Suppressor macrophage treated with lipopolysaccharide for 4 hours (primary cell): ENCODE data around the gene COL12A1.
"Not testable (repeated sequence)": the region's sequence is repeated elsewhere in the genome, so short reads cannot be mapped to it uniquely, and the experiment has no call there.

ENCODE experiments used
- DNase-seq: peaks from one replicate; pipeline ENCODE4 v3.0.0-alpha.2; 2020

The COL12A1 gene

DNA sequence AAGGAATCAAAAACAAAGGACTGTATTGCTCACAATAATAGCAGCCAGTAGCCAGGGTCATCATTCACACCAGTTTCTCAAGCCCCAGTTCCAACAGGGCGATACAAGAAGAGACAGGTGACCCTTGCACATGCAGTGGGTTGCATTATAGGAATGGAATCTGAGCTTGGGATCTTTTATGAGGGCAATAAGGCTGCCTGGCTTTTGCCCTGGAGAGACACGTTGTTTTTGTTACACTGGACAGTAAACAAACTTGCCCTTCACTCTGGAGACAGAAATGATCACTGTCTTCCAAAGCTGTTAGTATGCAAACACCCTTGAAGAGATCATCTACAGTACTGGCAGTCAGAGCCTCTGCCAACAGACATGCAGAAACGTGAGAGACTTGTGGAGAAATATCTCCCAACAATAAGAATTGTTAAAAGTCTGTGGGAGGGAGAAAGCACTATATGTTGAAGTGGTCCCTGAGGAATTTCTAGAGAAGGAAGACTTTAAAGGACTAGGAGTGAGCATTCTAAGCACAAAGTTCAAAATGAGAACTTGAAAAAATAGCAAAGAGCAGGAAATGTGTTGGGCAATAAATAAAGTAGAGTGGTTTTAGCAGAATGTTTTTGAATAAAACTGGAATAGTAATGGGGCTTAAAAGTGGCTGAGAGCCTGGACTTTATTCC is 6.2 kb upstream of the COL12A1 start:
- no peak for DNase-seq

DNA sequence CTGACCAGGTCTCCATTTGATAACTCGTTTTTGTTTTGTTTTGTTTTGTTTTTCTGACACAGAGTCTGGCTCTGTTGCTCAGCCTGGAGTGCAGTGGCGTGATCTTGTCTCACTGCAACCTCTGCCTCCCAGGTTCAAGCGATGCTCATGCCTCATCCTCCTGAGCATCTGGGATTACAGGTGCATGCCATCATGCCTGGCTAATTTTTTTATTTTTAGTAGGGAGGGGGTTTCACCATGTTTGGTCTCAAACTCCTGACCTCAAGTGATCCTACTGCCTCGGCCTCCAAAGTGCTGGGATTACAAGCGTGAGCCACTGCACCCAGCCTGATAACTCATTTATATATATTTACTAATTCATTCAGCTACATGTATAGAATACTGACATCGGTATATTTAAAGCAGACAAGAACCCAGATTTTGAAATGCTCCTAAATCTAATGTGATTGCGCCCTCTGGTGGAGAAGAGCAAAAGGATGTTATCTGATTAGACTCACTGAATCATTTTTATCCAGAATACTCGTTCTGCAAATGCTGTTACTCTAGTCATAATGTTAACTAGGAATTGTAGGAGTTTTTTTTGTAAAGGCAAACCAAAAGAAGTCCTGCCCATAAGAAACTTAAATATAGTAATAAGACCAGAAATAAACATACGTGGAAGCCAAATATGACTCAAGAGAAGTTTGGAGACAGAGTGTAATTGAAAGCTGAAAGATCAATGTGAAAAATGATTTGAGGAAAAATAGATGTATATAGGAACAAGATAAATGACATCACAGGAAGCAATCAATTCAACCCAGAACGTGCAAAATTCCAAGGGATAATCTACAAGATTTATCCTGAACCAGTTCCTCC is 5.3 kb upstream of the COL12A1 start:
- DNase-seq = peak; percentile 85

DNA sequence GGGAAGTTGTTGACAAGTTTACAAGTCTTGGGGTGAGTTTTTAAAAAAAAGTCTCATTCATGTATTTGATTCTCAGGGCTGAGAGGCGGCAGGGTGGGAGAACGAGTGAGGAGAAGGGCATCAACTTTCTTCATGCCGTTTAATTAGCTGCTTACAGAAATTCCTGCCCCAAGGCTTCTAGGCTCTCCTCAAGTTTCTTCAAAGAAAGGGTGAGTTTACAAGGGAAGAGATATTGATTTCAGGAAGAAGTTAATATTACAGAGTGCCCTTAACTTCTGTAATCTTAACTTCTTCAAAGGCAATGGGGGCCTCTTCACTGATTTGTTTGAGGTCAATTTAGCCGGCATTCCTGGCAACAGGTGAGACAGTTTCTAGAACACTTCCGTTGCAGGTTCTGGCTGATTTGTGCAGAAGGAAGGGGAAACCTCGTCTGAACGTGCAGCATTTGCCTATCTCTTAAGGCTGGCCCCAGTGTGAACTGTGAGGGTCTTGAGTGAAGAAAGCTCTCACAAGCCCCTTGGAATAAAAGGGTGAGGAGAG is 3.4 kb upstream of the COL12A1 start:
- no peak for DNase-seq

DNA sequence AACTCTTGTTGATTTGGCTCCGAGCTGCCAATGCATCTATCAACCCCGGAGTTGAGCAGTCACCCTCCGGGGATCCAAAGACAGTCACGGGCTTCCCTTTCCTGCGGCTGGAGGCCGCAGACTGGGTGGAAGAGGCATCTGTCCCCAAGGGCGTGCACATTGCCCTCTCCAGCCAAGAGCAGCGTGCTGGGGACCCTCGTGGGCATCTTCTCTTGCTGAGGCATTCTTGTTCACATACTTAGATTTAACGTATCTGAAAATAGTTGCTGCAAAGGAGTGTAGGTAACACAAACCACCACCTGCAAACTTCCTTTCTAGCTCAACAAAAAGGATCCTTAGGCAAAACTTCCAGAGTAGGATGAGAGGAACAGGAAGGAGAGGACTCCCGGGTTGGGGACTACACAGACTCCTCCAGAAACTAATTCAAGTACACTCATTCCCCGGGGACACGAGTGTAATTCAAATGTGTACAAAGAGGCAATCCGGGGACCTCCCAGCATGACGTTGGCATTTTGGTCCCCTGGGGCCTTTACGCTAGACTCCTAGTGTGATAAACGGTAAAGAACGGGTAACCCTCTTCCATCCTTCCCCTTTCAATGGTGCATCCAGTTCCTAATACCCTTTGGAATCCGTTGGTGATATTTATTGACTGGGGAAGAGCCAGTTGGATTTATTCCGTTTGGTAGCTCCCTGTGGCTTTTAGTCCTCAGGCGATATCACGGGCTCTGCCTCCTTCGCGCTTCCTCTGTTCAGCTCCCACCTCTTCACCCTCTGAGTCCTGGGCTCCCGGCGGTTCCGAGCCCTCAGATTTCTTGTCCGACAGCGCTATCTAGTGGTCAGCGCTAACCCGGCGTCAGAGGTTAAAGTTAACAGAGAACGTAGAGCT is 2.7 kb upstream of the COL12A1 start:
- DNase-seq = peak; percentile 87

DNA sequence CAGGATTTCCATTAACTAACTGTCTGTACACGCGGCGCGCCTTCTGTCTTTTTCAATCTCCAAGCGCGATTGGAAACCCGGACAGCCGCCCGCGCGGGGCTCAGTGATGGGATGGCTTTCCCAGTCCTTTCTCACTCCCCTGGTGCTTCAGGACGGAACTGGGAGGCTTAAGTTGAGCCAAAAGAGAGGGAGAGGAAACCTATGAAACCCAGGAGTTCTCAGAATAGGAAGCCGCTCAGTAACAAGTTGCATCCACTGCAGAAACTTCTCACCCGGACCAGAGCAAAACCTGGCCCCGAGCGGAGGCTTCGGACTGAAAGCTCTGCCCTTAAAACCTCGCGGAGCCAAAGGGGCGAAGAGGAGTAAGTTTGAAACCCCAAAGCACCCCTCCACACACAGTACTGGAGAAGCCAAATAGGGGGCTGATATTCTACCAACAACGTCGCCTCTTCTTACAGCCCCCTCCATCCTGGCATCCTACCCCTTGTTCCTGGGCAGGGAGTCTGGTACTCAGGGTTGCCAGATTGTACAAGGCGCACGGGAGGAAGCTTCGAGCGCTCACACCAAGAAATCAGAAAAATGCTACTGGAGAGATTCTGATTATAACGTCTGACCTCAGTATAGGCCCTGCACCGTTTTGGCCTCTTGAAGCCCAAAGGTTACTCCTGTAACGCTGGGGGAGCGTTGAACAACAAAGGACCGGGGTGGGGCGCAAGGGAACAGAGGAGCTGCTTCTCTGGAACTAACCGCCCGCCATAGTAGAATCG is 906 bp upstream of the COL12A1 start:
- DNase-seq = no peak

DNA sequence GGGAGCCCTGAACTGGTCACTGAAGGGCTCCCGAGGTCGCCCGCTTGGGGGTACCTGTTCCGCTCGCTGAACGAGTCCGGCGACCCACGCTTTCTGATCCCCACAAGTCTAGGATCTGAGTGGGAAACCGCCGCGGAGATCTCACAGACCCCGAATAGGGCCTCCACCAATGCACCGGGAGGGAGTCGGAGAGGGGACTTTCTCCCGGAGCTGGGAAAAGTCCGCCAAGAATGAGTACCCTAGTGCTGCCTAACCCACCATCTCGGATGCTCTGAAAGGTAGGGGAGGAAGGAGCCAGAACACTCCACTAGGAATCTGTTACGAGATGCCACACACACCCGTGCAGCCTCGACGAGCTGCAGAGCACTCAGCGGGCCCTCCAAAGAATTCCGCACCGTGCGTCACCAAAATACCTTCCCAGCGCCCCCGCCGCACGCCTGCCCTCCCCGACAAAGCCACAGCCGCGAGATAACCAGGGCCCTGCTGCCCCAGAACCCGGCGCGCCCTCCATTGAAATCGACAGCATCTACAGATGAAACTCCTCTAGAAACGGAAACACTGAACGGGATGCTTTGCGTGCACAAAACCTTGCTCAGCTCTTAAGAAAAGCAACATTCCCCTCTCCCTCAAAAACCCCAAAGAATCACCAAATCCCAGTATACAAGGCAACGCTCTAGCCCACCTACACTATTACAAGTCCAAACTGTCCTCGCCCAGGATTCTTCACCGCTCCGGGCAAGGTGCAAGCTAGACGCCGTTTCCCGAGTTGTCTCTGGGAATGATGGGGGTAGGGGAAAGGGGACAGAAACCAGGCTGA is 686 bp downstream of the COL12A1 start:
- no peak for DNase-seq

DNA sequence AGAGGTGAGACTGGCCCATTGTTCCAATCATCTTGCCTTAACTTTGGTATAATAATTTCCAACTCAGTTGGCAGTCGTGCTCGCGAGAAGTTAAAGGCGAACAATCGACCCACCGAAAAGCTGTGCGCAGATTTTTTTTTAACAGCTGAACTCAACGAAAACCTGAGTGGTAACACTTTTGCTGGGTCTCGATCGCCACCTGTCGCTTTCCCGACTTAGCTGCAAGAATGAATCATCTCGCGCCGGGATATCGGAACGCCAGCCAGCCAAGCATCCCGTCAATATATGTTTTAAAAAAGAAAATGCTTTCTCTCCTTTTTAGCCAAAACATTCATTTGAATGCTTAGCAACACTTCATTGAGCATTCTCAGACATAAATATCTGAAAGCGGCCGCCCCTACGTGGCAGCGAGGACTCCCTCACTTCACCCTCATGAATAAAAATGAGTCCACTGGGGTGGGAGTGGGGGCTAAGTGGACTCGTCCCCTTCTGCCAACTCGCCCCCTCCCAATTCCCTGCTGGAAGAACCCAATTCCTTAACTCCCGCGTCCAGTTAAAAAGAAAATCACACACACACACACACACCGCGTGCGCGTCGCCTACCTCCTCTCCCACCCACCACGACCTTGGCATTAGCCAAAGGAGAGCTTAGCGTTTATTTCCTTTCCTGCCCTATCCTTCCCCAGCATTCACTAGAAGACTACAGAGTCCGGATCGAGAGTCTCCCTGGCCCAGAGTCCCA is 1.5 kb downstream of the COL12A1 start:
- peak; percentile 35 for DNase-seq

DNA sequence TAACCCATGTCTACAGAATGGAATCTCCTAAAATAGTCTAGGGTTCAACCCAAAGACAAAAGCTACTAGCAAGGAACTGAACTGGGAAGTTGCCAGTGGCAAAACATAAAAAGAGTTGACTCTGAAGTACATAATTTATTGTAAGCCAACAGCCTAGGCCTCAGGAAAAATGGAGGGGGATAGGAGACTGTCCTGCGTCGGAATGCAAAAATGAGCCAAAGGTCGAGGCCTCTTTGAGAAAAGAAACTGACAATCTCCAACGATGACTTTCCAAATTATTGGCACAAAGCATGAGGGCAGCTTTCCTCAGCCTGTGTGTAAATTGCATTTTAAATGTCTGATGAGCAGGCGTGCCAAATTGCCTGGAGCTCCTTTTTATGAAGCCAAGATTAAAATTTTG is 2.1 kb downstream of the COL12A1 start:
- no peak for DNase-seq

DNA sequence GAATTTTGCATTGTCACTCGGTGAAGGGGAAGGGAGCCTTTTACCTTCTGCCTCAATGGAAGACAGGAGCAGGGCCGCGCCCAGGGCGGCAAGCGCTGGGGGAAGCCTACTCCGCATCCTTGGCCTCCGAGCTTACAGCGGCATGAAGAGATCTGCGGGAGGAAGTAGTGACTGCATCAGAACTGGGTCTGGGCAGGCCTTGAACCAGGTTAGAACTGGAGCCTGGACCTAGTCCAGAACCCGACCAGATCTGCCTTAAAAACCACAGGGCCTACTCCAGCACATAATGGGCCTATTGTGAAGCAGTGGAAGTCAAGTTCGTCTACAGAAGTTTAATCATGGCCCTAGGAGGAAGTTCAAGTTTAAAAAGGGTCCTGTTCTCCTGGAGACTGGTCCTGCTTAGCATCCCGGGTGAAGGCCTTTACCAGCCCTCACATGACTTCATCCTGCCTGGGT is 3.1 kb downstream of the COL12A1 start:
- DNase-seq = no peak

DNA sequence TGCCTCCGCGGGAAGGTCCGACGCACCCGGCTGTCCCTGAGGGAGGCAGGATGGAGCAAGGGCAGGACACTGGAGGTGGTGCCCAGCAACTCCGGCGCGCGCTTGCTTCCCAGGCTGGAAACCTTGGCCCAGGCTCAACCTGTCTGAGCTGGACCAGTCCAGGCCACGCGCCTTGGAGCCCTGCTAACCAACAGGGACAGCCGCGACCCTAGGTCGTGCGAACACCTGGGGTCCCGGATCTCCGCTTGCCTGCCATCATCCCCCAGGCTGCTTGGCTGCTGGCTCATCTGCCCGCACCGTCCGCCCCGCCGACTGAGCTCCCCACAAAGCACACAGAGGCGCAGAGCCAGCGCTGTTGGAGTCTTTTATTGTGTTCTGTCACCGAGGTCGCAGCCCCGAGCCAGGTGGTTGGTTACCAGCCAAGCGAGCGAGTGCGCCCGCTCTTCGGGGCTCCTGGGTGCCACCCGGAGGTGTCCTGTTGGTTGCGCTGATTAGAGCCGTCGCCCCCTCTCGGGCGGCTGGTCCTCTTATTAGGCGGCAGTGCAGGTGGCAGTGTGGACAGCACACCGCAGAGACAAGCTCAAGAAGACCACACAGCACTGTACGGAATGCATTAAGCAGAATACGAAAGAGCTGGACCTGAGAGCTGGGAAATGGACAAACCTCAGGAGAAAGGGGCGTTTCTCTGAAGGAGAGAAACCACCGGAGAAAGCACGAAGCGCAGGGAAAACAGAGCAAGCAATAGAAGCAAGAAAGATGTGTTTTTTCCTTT is 3.8 kb downstream of the COL12A1 start:
- DNase-seq = no peak

DNA sequence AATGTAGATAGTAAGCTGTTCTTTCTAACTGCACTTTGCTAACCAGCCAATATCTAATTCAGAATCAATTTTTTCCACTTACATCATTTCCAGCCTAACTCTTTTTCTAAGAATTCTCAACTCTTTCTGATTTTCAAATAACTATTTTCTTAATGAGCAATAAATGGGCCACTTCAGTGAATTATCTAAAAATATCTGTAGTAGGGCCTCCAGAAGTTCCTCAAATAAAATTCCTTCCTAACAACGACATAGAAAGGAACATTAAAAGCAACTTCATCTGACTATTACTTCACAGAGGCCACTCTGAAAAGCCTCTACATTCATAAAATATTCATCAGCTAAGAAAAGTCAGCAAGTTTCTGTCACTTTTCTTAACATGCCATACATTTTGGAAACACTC is 4.8 kb downstream of the COL12A1 start:
- no peak for DNase-seq

DNA sequence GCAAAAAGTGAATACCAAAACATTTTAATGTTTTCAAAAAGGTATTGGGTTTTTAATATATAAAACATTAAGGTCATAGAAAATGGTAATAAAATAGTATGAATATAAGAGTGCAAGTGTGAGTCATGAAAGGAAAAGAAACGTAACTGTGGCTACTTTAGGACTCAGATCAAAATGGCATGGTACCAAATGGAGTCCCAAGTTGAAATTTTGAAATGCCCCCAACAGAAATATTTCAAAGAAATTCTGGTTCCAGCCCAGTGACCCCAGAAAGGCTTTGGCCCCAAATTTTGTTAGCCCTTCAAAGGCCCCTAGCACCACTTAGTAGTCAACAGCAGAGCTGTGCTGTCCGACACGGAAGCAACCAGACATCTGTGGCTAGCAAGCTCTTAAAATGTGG is 6.0 kb downstream of the COL12A1 start:
- no peak for DNase-seq

DNA sequence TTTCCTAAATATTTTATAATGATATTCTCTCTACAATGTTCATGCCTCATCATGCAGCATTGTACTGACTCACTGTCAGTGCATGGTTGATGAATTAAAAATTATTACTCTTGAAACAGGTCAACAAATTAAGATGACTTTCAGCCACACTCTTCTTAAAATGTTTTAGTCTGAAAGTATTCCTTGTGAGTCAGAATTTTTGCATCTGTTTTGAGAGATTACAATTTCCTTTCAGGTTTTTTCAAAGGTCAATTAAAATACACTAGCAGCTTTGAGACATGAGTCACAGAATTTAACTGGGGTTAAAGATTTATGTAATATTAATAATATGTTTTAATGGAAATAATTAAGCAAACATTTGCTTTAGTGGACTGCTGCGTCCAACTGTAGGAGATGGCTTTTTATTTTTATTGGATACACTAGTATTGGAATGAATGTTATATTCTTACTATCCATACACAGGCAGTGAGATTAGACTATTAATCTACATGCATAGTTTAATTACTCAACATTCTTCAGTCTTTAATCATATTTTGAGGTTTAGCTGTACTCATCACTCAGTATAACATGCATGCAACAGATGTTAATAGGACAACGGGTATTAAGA is 9.7 kb downstream of the COL12A1 start:
- no peak for DNase-seq

DNA sequence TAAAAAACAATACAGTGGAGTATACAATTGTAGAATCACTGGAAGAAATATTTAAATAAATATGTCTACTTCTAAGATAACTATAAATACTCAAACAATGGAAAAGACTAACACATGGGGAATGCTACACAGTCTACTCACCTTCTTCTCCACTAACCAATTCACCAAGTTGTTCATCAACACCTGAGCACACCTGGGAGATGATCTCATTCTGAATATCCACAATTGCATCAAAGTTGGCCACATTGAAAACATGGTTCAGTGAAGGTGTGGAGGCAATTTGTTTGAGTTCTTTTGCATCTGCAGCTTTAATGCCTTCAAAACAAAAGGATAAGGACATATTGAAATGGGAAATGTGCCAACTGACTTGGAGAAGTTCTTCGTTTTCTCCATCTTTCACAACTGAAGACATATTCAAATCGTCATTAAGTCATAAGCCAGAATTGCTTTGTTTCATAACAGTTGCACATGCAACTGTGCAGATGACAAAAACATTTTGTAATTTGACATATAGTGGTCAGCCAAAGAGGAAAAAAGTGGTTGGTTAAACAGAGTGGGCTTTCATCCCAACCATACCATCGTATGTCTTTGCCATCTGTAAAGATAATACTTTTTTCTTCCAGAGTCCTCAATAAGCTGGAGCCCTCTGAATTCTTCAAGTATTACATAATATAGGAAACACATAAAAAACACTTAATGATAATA is 17.5 kb downstream of the COL12A1 start:
- no peak for DNase-seq

DNA sequence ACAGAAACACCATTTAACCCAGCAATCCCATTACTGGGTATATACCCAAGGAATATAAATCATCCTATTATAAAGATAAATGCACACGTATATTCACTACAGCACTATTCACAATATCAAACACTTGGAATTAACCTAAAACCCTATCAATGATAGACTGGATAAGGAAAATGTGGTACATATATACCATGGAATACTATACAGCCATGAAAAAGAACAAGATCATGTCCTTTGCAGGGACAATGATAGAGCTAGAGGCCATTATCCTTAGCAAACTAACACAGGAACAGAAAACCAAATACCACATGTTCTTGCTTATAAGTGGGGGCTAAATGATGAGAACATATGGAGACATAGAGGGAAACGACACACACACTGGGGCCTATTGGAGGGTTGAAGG is 19.3 kb downstream of the COL12A1 start:
- DNase-seq = not testable (repeated sequence)

DNA sequence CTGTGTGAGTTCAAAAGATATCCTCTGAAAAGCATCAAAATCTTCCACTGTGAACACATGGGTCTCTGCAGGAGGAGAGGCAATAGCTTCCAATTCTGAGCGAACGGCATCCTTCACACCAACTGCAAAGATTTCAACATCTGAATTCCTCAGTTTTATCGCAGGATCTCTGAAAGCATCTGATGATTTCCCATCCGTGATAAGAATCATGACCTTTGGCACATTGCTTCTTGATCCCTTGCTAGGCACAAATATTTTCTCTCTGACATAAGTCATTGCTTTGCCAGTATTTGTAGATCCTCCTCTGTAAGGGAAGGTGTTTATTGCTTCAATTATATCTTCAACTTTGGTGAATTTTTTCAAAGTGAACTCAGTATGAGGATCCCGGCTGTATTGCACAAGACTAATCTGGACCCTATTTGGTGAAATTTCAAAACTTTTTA is 22.7 kb downstream of the COL12A1 start:
- DNase-seq = no peak

DNA sequence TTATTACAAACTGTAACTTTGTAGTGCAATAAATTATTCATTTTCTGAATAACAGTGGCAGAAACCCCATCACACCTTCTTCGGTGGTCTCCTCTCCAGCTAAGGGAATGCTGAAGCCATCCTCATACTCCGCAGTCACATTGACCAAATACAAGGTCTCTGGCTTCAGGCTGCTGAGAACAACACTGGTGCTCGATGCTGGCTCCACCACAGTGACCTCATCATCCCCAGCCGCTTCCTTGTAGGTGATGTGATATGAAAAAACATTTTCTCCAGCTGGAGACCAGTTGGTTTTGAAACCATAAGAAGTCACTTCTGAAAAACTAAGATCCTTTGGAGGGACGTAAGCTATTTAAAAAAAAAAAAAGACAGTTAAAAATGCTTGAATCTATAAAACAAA is 25.0 kb downstream of the COL12A1 start:
- DNase-seq = no peak

DNA sequence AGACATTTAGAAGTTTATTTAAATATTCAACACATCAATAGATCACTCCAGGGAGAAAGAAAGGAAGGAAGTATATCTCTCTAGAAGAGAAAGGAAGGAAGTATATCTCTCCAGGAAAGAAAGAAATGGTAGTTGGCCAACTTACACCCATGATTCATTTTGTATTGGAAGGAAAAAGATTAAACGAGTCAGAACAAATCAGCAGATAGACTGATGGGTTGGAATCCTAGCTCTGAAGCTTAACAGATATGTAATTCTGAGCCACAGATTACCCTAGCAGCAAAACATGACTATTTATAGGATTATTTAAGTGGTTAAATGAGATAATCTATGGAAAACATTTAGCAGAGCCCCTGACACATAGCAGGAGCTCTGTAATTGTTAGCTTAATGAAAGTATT is 27.1 kb downstream of the COL12A1 start:
- DNase-seq = no peak
